Chondrocyte (in vitro differentiated cells): ENCODE results near the gene CABP4. TPM values are rescaled to one million over a fixed set of nuclear protein-coding genes. Genes with fewer than 3 reads are reported as not detected.

ENCODE experiments used
- DNase-seq: peaks from one replicate; pipeline ENCODE4 v3.0.0; 2021; ENCODE audit warnings: mixed read lengths, low spot score
- H3K27ac Mint-ChIP-seq: one replicate; pipeline ENCODE4 v1.8.0; 2021; ENCODE audit warnings: mild to moderate bottlenecking, moderate library complexity, mixed read lengths; ENCODE audit not compliant: unreplicated experiment
- H3K27me3 Mint-ChIP-seq: 2 replicates; pipeline ENCODE4 v1.8.0; 2021; ENCODE audit warnings: low read depth, mixed read lengths
- H3K36me3 Mint-ChIP-seq: 2 replicates; pipeline ENCODE4 v1.8.0; 2021; ENCODE audit warnings: low read depth, mixed read lengths
- H3K4me1 Mint-ChIP-seq: 2 replicates; pipeline ENCODE4 v1.8.0; 2021; ENCODE audit warnings: low read depth, mild to moderate bottlenecking, mixed read lengths
- H3K4me3 Mint-ChIP-seq: one replicate; pipeline ENCODE4 v1.8.0; 2021; ENCODE audit warnings: mild to moderate bottlenecking, moderate library complexity, mixed read lengths; ENCODE audit not compliant: unreplicated experiment
- H3K9me3 Mint-ChIP-seq: 2 replicates; pipeline ENCODE4 v1.8.0; 2021; ENCODE audit warnings: low read depth, mixed read lengths
- CTCF ChIP-seq: fragments of 200-600 bp; sonication (generic); IDR thresholded peaks from 2 replicates; pipeline ENCODE4 v1.5.0; 2021; ENCODE audit warnings: antibody characterized with exemption, mild to moderate bottlenecking, moderate library complexity
- total RNA-seq: library from RNA; stranded (reverse); gene quantifications from 3 replicates; pipeline ENCODE4 v1.2.1, GENCODE V29; 2021

CABP4 gene
- total RNA-seq, 1 donor from 2014 or later: not detected

- peaks cover 46% of the 10 kb centered on the region for H3K4me1 Mint-ChIP-seq
- peaks cover 8% of the 10 kb centered on the region for H3K36me3 Mint-ChIP-seq
- no peaks in the 10 kb centered on the region for H3K9me3 Mint-ChIP-seq
- TF ChIP-seq CTCF: no peak
- peak; percentile 85 for DNase-seq
- H3K27ac Mint-ChIP-seq: peak overlapping the region; percentile 57
- H3K4me3 Mint-ChIP-seq: peak overlapping the region; percentile 83
- H3K27me3 Mint-ChIP-seq: no peaks in the 10 kb centered on the region
Observed at GRCh38 chr11:67504005-67504949, 49.1 kb downstream of the CABP4 start.

GRCh38 chr11:67504950-67505581 lies 49.9 kb downstream of the CABP4 start, which contains the start of gene PITPNM1:
Gene PITPNM1 (minus strand): TSS chr11:67505363. CDS start chr11:67504180, 1,183 bp downstream.
- peak within 1 kb of the TSS; percentile 83 for H3K4me3 Mint-ChIP-seq
- no peak for DNase-seq
- peaks cover 46% of the 10 kb centered on the region for H3K4me1 Mint-ChIP-seq
- TF ChIP-seq CTCF: no peak
- H3K36me3 Mint-ChIP-seq: peaks cover 8% of the 10 kb centered on the region
- H3K27ac Mint-ChIP-seq: peak within 1 kb of the TSS; percentile 88
- H3K27me3 Mint-ChIP-seq: no peaks in the 10 kb centered on the region
- H3K9me3 Mint-ChIP-seq: no peaks in the 10 kb centered on the region

- Mint-ChIP-seq H3K36me3 (peaks cover 5% of the 10 kb centered on the region), H3K27me3 (no peaks in the 10 kb centered on the region), H3K4me1 (peaks cover 46% of the 10 kb centered on the region), H3K4me3 (peak overlapping the region; percentile 83), H3K27ac (peak overlapping the region; percentile 88), H3K9me3 (no peaks in the 10 kb centered on the region)
- TF ChIP-seq CTCF: peak; percentile 96
- DNase-seq: no peak
Observed at GRCh38 chr11:67505605-67506396, 50.6 kb downstream of the CABP4 start.

GRCh38 chr11:67506426-67507051 lies 51.4 kb downstream of the CABP4 start:
- DNase-seq: no peak
- Mint-ChIP-seq H3K27ac (peak overlapping the region; percentile 88), H3K4me1 (peaks cover 46% of the 10 kb centered on the region), H3K36me3 (no peaks in the 10 kb centered on the region), H3K27me3 (no peaks in the 10 kb centered on the region), H3K9me3 (no peaks in the 10 kb centered on the region), H3K4me3 (peak overlapping the region; percentile 61)
- peak; percentile 57 for TF ChIP-seq CTCF
